HK-2 (cell line): ENCODE results near the gene RHOU.

Experiments
- DNase-seq: peaks from one replicate; pipeline ENCODE4 v3.0.0-alpha.2; 2018; ENCODE audit not compliant: unreplicated experiment

The RHOU gene

GRCh38 chr1:228737601-228738041 is 2.3 kb downstream of the RHOU start:
- no peak for DNase-seq

- no peak for DNase-seq
Observed at GRCh38 chr1:228739826-228740225, 4.5 kb downstream of the RHOU start.

DNA sequence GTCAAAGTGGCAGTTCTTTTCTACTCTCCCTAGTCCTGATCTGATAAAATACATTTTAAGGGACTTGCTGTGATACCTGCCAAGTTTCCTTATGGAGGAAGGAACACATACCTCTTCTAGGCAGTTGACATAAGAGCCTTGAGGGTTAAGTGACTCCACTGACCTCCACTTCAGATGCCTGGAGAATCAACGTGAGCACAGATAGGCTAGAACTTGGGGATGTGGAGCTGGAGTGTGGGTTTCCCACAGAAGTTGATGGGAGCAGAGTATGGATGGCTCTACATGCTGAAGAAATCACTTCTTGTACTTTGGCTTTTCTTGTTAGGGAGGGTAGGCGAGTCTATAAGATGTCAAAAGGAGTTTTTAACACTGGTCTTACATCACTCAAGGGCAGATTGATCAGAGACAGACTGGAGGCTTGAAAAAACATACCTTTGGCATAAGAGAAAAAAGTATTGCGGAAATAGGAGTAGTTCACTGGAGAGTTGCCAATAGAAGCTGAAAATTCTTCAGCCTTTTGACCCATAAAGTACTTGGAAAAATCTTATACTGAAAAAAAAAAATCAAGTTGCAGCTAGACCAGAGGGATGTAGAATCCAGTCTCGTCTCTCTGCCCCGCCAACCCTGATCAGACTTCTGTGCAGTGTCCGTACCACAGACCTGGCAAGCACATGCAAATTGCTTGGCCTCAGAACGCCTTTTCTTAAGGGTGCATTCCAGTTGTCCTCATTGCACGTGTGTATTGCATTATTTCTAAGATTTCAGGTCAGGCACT is 5.5 kb downstream of the RHOU start:
- no peak for DNase-seq

- no peak for DNase-seq
Observed at GRCh38 chr1:228742281-228742860, 7.1 kb downstream of the RHOU start.

GRCh38 chr1:228743405-228743804 is 8.1 kb downstream of the RHOU start:
- DNase-seq, result no peak

GRCh38 chr1:228744356-228744755 is 9.1 kb downstream of the RHOU start:
- DNase-seq, result no peak

DNA sequence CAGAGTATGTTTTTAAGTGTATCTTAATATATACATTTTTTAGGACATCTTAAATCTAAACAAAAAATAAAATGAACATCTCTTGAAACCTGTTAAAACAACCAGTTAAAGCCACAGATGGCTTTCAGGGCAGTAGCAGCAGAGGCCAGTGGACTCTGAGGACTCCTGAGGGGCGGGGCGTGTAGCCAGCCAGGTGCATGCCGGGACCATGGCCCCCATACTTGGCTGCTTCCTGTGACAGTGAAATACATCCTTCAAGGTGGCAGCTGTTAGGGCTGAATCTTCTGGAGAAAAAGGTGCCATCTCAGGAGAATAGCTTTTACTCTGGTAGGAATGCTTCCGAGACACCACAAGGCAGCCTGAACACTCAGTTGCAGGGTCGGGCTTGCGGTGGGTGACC is 9.6 kb downstream of the RHOU start:
- DNase-seq, result no peak

DNA sequence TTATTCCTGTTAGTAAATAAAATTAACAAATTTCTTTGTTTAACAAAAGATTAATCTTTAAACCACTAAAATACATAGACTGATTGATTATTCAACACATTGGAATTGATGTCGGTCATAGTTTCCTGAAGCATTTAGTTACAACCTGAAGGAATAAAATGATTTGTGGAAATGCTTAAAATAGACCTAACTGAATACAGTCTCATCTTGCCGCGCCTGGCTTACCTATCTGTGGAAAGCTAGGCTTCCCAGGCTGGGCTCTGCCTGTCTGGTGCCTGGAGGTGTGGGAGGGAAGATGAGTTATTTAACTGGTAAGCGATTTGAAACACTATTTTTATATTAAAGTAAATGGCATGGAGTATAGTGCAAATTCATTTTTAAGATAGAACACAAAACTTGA is 10.2 kb downstream of the RHOU start:
- no peak for DNase-seq

DNA sequence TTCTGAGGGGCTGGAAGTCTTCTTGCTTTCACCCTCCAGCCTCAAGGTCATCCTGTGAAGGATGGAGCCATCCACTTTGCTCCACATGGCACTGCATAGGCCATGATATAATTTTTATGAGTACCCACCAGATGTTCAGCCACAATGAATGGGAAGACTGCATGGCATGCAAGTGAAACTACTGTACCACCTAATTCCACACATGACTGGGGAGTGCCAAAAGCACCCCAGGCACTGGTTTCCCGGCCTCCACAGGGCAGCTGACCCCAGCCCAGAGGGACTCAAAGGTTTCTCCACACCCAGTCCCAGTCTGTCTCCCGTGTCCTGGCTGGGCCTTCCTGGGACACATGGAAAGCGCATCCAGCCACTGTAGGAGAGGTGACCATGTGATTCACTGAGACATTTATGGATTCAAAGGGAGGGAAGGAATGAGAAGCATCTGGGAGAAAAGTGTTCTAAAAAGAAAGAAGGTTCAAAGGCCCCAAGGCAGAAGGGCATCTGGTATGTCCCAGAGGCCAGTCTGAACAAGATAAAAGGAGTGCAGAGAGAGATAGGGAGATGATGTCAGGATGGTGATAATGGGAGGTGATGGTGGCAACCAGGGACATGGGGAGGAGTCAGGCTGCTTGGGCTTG is 12.1 kb downstream of the RHOU start:
- no peak for DNase-seq

GRCh38 chr1:228748029-228748428 is 12.8 kb downstream of the RHOU start:
- DNase-seq, result no peak

- DNase-seq, result no peak
Observed at GRCh38 chr1:228748431-228748830, 13.2 kb downstream of the RHOU start.

GRCh38 chr1:228749765-228750164 is 14.5 kb downstream of the RHOU start:
- DNase-seq, result no peak

DNA sequence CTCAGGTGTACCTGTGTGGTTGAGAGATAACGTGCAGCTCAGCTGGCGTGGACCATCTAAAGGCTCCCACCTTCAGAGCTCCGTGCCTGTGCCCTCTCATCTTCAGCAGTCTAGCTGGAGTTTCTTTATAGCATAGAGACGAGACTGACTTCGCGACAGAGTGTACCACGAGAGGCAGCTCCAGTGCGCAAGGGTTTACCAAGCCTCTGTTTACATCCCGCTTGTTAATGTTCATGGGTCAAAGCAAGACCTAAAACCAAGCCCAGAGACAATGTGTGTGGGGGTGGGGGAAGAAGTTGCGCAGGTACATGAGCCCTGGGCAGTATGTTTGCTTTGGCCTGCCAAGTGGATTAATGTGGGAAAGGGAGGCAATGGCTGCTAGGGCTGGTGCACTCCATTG is 15.6 kb downstream of the RHOU start:
- DNase-seq, result no peak

DNA sequence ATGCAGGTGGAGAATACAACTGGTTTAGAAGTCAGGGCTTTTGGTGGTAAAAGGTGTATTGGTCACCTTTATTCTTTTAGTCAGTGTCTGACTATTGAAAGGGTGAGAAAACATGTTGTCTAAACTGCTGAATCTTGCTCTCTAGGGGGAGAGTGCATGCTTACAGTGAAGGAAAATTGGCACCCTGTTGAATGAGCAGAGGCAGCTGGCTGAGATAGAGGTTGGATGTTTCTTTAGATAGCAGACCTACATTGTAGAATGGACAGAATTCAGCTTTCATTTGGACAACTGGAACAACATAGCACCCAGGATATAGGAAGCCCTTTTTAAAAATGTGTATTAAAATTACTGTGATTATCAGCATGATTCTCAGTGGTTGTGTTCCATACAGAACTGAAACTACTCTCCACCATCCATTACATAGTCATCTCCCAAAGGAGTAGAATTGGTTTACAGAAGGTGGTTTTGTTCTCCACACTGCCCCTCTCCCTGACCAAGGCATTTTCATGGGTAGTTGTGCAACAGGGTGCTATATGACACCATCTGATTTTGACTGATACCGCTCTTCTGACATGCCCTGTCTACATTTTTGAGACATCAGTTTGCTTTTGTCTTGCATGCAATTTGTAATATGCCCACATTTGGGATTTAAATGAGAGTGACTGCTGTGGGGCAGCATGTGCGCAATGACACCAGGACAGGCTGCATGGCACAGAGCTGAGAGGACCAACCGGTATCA is 16.2 kb downstream of the RHOU start:
- DNase-seq, result no peak

- no peak for DNase-seq
Observed at GRCh38 chr1:228752258-228752657, 17.0 kb downstream of the RHOU start.

DNA sequence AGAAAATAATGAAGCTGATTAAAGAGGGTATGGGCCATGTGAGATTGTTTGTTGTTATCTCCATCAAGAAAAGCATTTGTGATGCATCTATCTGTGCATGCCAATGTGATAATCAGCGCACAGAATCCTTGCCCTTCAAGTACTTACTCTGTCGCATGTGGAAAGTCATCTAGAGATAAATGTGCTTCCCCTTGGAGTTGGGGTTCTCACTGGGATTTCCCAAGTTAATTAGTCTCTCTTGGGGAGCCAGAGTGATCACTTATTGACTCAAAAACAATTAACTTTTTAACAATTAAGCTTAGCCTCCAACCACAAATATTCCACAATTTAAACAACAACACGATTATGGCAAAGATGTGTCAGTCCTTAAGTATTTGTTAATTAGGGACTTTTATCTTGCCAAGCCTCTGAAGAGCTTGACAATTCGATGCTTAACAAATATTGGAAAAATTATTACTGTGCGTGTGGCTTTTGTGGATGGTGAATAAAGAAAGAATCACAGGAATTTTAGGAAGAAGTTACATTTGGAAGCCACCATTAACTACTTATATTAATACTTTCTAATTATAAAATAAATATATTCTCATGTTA is 17.5 kb downstream of the RHOU start:
- DNase-seq, result no peak

DNA sequence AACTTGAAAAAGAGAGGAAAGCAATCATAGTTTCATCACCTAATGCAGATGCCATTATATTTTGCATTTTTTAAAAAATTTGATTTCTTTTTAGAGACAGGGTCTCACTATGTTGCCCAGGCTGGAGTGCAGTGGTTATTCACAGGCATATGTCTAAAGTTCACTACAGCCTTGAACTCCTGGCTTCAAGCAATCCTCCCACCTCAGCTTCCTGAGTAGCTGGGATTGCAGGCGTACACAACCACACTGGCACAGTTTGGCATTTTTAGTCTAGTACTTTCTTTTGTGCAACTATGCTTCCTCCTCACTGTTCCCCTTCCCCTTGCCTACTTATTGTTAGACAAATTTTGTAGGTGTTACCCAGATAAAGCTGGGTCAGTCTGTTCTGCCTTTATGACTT is 18.0 kb downstream of the RHOU start:
- DNase-seq, result no peak

DNA sequence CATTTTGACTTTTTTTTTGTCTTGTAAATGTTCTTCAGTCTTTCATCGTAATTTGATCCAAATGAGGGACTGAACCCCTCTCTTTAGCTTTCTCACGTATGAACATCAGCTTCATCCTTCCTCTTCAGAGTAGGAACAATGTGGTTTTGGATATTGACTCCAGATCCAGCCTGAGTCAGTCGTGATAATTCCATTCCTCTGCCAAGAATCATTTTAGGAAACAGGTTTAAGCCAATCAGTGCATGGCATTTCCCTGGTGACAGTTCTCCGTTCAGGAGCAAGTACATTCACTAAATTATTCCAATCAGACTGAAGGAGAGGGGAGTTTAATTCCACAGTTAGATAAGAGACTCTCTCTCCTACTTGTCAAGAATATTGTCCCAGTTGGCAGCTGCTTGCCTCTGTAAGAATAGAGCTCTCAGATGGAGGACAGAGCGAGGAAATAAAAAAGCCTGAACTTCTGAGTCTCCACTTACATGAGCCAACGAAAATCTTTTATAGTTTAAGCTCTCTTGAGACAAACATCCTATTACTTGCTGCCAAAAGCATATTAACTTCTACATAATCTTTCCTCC is 18.6 kb downstream of the RHOU start:
- no peak for DNase-seq

- no peak for DNase-seq
Observed at GRCh38 chr1:228754646-228755268, 19.5 kb downstream of the RHOU start.

GRCh38 chr1:228755800-228756199 is 20.5 kb downstream of the RHOU start:
- DNase-seq, result no peak

- no peak for DNase-seq
Observed at GRCh38 chr1:228756457-228756856, 21.2 kb downstream of the RHOU start.
